ENCODE data around the gene AIMP1.
A peak's percentile ranks its signal among the peaks of the same experiment; 100 is the strongest.

The AIMP1 gene

GRCh38 chr4:106315968-106316772 is at the start of gene AIMP1, which contains the start of gene TBCK:
TSS of gene AIMP1 (plus strand) at chr4:106316550. CDS start at chr4:106325010, 8,460 bp downstream.
TSS of gene TBCK (minus strand) at chr4:106316209. CDS start at chr4:106308960, 7,249 bp downstream.
- Mint-ChIP-seq H3K4me1 (peaks cover 14 to 21% of the 10 kb centered on the region in 2 donors), H3K27ac (peak within 1 kb of the TSS; percentile 83), H3K4me3 (no peak within 1 kb of the TSS), H3K36me3 (peaks cover 9 to 18% of the 10 kb centered on the region in 2 donors), H3K9me3 (no peaks in the 10 kb centered on the region), H3K27me3 (no peaks in the 10 kb centered on the region)
- ATAC-seq (replicated peaks) (peak; percentile 93 to 96), DNase-seq (peak; percentile 86)

- Mint-ChIP-seq H3K36me3 (peaks cover 6 to 9% of the 10 kb centered on the region in 2 donors), H3K4me3 (no peak overlapping the region), H3K27me3 (no peaks in the 10 kb centered on the region), H3K9me3 (no peaks in the 10 kb centered on the region), H3K27ac (peak overlapping the region; percentile 25), H3K4me1 (peaks cover 4 to 6% of the 10 kb centered on the region in 2 donors)
- DNase-seq (no peak), ATAC-seq (replicated peaks) (no peak)
These were observed 47.6 kb upstream of the AIMP1 start for GRCh38 chr4:106268786-106269185.

- Mint-ChIP-seq H3K9me3 (no peaks in the 10 kb centered on the region), H3K4me3 (no peak overlapping the region), H3K27ac (no peak overlapping the region), H3K36me3 (peaks cover 10 to 17% of the 10 kb centered on the region in 2 donors), H3K27me3 (no peaks in the 10 kb centered on the region), H3K4me1 (peaks cover 6 to 12% of the 10 kb centered on the region in 2 donors)
- ATAC-seq (replicated peaks) = no peak
- DNase-seq = no peak
These were observed 46.6 kb upstream of the AIMP1 start for GRCh38 chr4:106269711-106270110.

- ATAC-seq (replicated peaks) = no peak
- no peaks in the 10 kb centered on the region for H3K9me3 Mint-ChIP-seq
- H3K4me3 Mint-ChIP-seq = no peak overlapping the region
- no peaks in the 10 kb centered on the region for H3K27me3 Mint-ChIP-seq
- H3K36me3 Mint-ChIP-seq = peaks cover 10 to 20% of the 10 kb centered on the region in 2 donors
- peaks cover 6 to 13% of the 10 kb centered on the region in 2 donors for H3K4me1 Mint-ChIP-seq
- H3K27ac Mint-ChIP-seq = no peak overlapping the region
- no peak for DNase-seq
These were observed 45.6 kb upstream of the AIMP1 start for GRCh38 chr4:106270736-106271135.

GRCh38 chr4:106273831-106274230 is 42.5 kb upstream of the AIMP1 start:
- DNase-seq (no peak), ATAC-seq (replicated peaks) (no peak)
- no peaks in the 10 kb centered on the region for H3K27me3 Mint-ChIP-seq
- no peak overlapping the region for H3K27ac Mint-ChIP-seq
- H3K4me1 Mint-ChIP-seq = peaks cover 4 to 10% of the 10 kb centered on the region in 2 donors
- H3K36me3 Mint-ChIP-seq = peaks cover 9 to 21% of the 10 kb centered on the region in 2 donors
- H3K9me3 Mint-ChIP-seq = no peaks in the 10 kb centered on the region
- H3K4me3 Mint-ChIP-seq = no peak overlapping the region

GRCh38 chr4:106277140-106277675 is 39.1 kb upstream of the AIMP1 start:
- ATAC-seq (replicated peaks) (no peak), DNase-seq (no peak)
- no peak overlapping the region for H3K4me3 Mint-ChIP-seq
- no peaks in the 10 kb centered on the region for H3K27me3 Mint-ChIP-seq
- peaks cover 0 to 2% of the 10 kb centered on the region in 2 donors for H3K9me3 Mint-ChIP-seq
- no peak overlapping the region for H3K27ac Mint-ChIP-seq
- H3K36me3 Mint-ChIP-seq = peaks cover 17 to 29% of the 10 kb centered on the region in 2 donors
- H3K4me1 Mint-ChIP-seq = peaks cover 2 to 7% of the 10 kb centered on the region in 2 donors

GRCh38 chr4:106284227-106284626 is 32.1 kb upstream of the AIMP1 start:
- H3K27me3 Mint-ChIP-seq = no peaks in the 10 kb centered on the region
- no peak for DNase-seq
- H3K9me3 Mint-ChIP-seq = peaks cover 0 to 2% of the 10 kb centered on the region in 2 donors
- no peak overlapping the region for H3K4me3 Mint-ChIP-seq
- H3K27ac Mint-ChIP-seq = no peak overlapping the region
- peaks cover 19 to 39% of the 10 kb centered on the region in 2 donors for H3K36me3 Mint-ChIP-seq
- ATAC-seq (replicated peaks) = no peak
- no peaks in the 10 kb centered on the region for H3K4me1 Mint-ChIP-seq

GRCh38 chr4:106286611-106287010 is 29.7 kb upstream of the AIMP1 start:
- no peak overlapping the region for H3K27ac Mint-ChIP-seq
- DNase-seq (no peak), ATAC-seq (replicated peaks) (no peak)
- peaks cover 22 to 42% of the 10 kb centered on the region in 2 donors for H3K36me3 Mint-ChIP-seq
- H3K4me3 Mint-ChIP-seq = no peak overlapping the region
- no peaks in the 10 kb centered on the region for H3K9me3 Mint-ChIP-seq
- no peaks in the 10 kb centered on the region for H3K4me1 Mint-ChIP-seq
- H3K27me3 Mint-ChIP-seq = no peaks in the 10 kb centered on the region

GRCh38 chr4:106287353-106287969 is 28.9 kb upstream of the AIMP1 start:
- DNase-seq = no peak
- no peak overlapping the region for H3K27ac Mint-ChIP-seq
- peaks cover 13 to 35% of the 10 kb centered on the region in 2 donors for H3K36me3 Mint-ChIP-seq
- no peak for ATAC-seq (replicated peaks)
- no peaks in the 10 kb centered on the region for H3K27me3 Mint-ChIP-seq
- H3K9me3 Mint-ChIP-seq = no peaks in the 10 kb centered on the region
- no peak overlapping the region for H3K4me3 Mint-ChIP-seq
- H3K4me1 Mint-ChIP-seq = no peaks in the 10 kb centered on the region

GRCh38 chr4:106289737-106290136 is 26.6 kb upstream of the AIMP1 start:
- peaks cover 10 to 25% of the 10 kb centered on the region in 2 donors for H3K36me3 Mint-ChIP-seq
- H3K4me3 Mint-ChIP-seq = no peak overlapping the region
- H3K9me3 Mint-ChIP-seq = no peaks in the 10 kb centered on the region
- H3K27me3 Mint-ChIP-seq = no peaks in the 10 kb centered on the region
- ATAC-seq (replicated peaks) (no peak), DNase-seq (no peak)
- H3K27ac Mint-ChIP-seq = no peak overlapping the region
- no peaks in the 10 kb centered on the region for H3K4me1 Mint-ChIP-seq

GRCh38 chr4:106291678-106292077 is 24.7 kb upstream of the AIMP1 start:
- H3K4me1 Mint-ChIP-seq = peaks cover 3 to 7% of the 10 kb centered on the region in 2 donors
- no peaks in the 10 kb centered on the region for H3K9me3 Mint-ChIP-seq
- peaks cover 16 to 29% of the 10 kb centered on the region in 2 donors for H3K36me3 Mint-ChIP-seq

GRCh38 chr4:106294062-106294461 is 22.3 kb upstream of the AIMP1 start:
- Mint-ChIP-seq H3K9me3 (no peaks in the 10 kb centered on the region), H3K27me3 (no peaks in the 10 kb centered on the region), H3K4me1 (peaks cover 3 to 13% of the 10 kb centered on the region in 2 donors), H3K4me3 (no peak overlapping the region), H3K36me3 (peaks cover 16 to 36% of the 10 kb centered on the region in 2 donors), H3K27ac (no peak overlapping the region)
- no peak for DNase-seq
- ATAC-seq (replicated peaks) = no peak

More at GRCh38 chr4:106291678-106292077, 24.7 kb upstream of the AIMP1 start:
- no peak for DNase-seq
- Mint-ChIP-seq H3K27me3 (no peaks in the 10 kb centered on the region), H3K4me3 (no peak overlapping the region), H3K27ac (no peak overlapping the region)
- no peak for ATAC-seq (replicated peaks)

GRCh38 chr4:106297245-106298035 is 18.9 kb upstream of the AIMP1 start:
- no peak for ATAC-seq (replicated peaks)
- Mint-ChIP-seq H3K4me3 (no peak overlapping the region), H3K27me3 (no peaks in the 10 kb centered on the region), H3K9me3 (peaks cover 0 to 1% of the 10 kb centered on the region in 2 donors), H3K27ac (no peak overlapping the region), H3K4me1 (peaks cover 7 to 23% of the 10 kb centered on the region in 2 donors), H3K36me3 (peaks cover 21 to 41% of the 10 kb centered on the region in 2 donors)
- DNase-seq = no peak

- DNase-seq (no peak), ATAC-seq (replicated peaks) (no peak)
- Mint-ChIP-seq H3K4me3 (no peak overlapping the region), H3K9me3 (peaks cover 0 to 1% of the 10 kb centered on the region in 2 donors), H3K27me3 (no peaks in the 10 kb centered on the region), H3K36me3 (peaks cover 24 to 47% of the 10 kb centered on the region in 2 donors), H3K4me1 (peaks cover 12 to 23% of the 10 kb centered on the region in 2 donors), H3K27ac (no peak overlapping the region)
These were observed 16.4 kb upstream of the AIMP1 start for GRCh38 chr4:106299977-106300376.
